Mammary epithelial cell (primary cell): Measurements from ENCODE around the gene UBE2A.

Experiments used
- CTCF ChIP-seq, 2 donors: IDR thresholded peaks in 1 of 2; conservative IDR thresholded peaks in 1 of 2; 2 replicates each; pipeline ENCODE4 v1.5.1; 2011 to 2012; ENCODE audit warnings: inconsistent platforms in 2 of 2, low read length in 2 of 2, mild to moderate bottlenecking in 2 of 2, control low read depth in 1 of 2, low read depth in 1 of 2; ENCODE audit not compliant: insufficient read depth in 1 of 2; ENCODE audit errors: extremely low read depth in 1 of 2
- EZH2 ChIP-seq: IDR thresholded peaks from 2 replicates; pipeline ENCODE4 v1.6.1; 2012; ENCODE audit warnings: low read length, inconsistent platforms, borderline replicate concordance

GRCh38 chrX:119624417-119624816 is 50.1 kb downstream of the UBE2A start:
- no peak for TF ChIP-seq CTCF (conservative IDR thresholded peaks at IDR 0.05 in 1 of 2, IDR thresholded peaks at IDR 0.05 in 1 of 2; ENCODE audit: extremely low read depth in 1 of 2, insufficient read depth in 1 of 2, low read depth in 1 of 2, low read length in 2 of 2)
- TF ChIP-seq EZH2: no peak
